Measurements from ENCODE around the gene CHTF8. TPM values are rescaled to one million over a fixed set of nuclear protein-coding genes. Genes with fewer than 3 reads are reported as not detected.
"Not testable (repeated sequence)": the region's sequence is repeated elsewhere in the genome, so short reads cannot be mapped to it uniquely, and the experiment has no call there.

CHTF8 gene
- total RNA-seq, 1 donor from 2014 or later: 119 TPM

DNA sequence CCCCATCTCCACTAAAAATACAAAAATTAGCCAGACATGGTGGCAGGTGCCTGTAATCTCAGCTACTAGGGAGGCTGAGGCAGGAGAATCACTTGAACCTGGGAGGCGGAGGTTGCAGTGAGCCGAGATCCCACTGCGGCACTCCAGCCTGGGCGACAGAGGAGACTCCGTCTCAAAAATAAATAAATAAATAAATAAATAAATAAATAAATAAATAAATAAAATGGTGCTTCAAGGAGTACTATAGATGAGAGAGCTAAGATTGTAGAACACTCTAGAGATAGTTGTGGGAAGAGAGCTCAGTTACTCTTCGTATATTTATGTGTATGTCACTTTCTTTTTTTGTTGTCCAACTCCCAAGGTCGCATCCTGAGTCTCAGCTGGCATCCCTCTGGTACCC lies 7.1 kb upstream of the CHTF8 start:
- intact Hi-C loops (cut with micrococcal nuclease): not testable (repeated sequence)

DNA sequence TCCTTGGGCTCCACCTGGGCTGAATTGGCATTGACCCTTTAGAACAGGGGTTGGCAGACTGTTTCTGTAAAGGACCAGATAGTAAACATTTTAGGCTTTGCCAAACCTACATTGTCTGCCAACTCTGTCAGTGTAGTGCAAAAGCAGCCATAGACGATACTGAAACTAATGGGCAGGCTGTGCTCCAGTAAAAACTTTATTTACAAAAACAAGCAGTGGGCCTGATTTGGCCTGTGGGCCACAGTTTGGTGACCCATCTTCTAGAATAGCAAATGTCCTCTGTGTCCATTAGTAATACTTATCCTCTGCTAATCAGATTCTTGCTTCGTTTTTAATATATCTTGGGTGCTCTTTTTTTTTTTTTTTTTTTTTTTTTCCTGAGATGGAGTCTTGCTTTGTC lies 6.2 kb upstream of the CHTF8 start:
- intact Hi-C loops (cut with micrococcal nuclease): no loop called here

DNA sequence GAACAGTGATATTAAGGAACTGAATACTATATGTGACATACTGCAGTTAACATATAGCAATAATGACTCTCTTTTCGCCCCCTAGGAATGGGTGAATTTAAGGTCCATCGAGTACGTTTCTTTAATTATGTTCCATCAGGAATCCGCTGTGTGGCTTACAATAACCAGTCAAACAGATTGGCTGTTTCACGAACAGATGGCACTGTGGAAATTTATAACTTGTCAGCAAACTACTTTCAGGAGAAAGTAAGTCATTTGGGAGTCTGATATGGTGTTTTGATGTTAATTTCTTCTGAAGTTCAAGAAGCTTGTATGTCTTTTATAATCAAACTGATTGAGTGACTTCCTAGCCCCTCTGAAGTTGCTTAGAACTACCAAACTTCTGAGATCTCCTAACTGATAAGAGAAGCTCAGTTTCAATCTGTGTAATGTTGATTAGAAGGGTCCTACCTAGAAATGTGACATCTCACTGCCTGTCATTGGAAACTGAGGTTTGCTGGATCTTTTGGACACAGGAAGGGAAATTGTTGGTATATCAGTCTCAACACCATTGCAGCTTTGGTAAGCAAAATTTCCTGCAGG lies 1.1 kb upstream of the CHTF8 start:
- intact Hi-C loops (cut with micrococcal nuclease): loop anchor here (1.0 to 2.0 kb wide), 7 partner anchors 9 to 629 kb away; partner anchors contain the start of genes CYB5B, PDF, TERF2 and VPS4A

DNA sequence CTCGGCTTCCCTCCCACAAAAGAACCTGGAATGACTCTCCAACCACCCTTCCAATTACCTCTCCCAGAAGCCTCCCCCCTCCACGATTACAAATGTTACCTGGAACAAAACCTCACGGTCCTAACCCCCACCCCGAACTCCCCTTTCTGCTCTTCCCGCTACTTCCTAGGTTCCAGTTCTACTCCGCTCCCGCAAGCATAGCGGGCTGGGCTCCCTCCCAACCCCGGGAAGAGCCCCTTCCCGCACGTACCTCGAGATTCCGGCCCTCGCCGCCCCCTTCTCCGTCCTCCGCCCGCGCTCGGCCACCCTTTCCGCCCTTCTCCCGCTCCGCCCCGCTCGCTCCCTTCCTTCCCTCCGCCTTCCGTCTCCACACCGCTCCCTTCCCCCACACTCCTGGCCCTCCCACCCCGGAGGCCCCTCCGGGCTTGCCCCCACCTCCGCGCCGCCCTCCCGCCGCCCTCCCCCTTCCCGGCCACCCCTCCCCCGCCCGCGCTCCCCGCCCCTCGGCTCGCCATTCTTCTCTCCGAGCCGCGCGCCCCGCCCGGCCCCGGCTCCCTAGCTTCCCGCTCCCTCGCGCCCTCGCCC lies 457 bp downstream of the CHTF8 start:
- intact Hi-C loops (cut with micrococcal nuclease): loop anchor here (1.0 to 2.0 kb wide), 7 partner anchors 18 to 631 kb away; partner anchors contain the start of genes CYB5B, TANGO6, TERF2 and WWP2

DNA sequence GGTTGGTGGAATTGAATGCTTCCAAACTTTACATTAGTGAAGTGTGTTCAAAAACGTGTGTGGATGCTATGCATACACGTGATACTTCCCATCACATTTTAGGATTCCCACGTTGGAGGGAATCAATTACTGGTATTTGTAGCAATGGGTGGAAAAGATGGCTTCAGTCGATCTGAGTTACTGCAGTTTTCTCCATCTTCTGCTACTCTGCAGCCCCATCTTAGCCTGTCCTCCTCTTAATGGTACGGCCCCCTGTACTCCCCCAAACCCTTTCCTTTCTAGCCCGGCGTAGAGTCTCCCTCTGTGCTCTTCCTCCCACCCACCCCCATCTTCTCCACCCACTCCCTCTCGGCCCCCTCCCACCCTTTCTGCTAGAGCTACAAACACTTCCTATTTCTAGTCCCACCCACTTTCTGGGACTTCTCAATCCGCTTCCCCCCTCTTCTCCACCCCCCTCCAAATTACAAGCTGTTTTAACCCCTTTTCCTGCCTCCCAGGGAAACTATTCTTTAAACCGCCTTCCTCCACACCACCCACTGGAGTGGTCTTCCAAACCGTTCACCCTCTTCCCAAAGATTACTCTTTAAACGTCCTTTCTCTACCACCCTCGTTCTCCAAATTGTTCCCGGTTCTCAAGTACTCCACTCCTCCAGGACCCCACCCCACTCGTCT lies 1.1 kb downstream of the CHTF8 start:
- intact Hi-C loops (cut with micrococcal nuclease): loop anchor here (1.0 kb wide), 1 partner anchor 288 kb away; the partner anchor contains the start of gene TANGO6

DNA sequence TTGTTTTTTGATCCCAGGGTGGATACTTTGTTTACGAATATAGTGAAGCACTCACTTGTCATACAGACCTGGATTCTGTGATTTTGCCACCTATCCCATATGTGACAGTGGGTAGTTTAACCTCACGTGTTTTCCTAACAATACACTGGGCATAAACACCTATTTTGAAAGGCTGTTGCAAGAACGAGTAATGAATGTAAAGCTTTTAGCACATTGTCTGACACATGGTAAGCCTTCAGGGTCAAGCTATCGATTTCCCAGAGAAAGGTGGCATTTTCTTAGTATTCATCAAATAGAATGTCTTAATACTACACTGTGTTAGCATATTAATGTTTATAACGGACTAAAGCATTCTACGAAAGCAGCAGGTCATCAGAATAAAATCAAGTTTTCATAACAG lies 1.9 kb downstream of the CHTF8 start:
- intact Hi-C loops (cut with micrococcal nuclease): no loop called here

DNA sequence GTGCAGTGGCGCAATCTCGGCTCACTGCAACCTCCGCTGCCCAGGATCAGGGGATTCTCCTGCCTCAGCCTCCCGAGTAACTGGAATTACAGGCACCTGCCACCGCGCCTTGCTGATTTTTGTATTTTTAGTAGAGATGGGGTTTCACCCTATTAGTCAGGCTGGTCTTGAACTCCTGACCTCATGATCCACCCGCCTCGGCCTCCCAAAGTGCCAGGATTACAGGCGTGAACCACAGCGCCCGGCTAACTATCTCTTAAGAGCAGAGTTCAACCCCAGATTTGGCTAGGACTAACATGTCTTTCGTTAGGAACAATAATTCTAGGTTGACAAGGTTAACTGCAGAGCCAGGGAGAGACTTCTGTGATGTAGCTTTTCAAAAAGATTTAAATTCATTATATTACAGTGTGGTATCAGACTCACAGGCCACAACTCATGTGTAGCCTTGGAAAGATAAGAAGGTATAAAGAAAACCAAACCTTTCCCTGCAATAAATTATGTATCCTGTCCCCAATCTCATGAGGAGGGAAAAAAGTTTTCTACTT lies 4.3 kb downstream of the CHTF8 start:
- intact Hi-C loops (cut with micrococcal nuclease): no loop called here

DNA sequence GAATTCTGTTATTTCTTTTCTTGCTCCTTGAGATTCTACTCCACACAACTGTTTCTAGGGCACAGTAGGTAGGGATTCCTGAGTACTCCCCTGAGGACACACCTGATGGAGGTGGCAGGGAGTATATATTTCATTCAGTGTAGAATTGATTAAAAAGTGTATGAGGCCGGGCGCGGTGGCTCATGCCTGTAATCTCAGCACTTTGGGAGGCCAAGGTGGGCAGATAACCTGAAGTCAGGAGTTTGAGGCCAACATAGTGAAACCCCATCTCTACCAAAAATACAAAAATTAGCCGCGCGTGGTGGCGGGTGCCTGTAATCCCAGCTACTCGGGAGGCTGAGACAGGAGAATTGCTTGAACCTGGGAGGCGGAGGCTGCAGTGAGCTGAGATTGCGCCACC lies 5.6 kb downstream of the CHTF8 start:
- intact Hi-C loops (cut with micrococcal nuclease): not testable (repeated sequence)

DNA sequence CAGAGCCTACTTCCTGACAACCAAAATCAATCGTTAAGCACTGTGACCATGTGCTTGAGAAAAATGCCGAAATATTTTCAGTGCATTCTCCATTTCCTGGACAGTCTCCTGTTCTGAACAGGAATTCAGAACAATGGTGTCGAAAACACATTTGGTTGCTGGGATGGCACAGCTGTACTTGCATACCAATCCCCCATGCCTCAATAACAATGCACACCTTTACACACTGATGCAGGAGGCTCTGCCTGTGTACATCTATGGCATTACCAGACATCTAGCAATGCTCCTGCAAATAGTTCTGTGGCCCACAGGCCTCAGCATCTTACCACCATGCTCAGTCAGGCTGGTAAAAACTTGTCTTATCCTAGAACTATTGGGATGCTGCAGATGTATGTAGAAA lies 6.2 kb downstream of the CHTF8 start:
- intact Hi-C loops (cut with micrococcal nuclease): no loop called here

DNA sequence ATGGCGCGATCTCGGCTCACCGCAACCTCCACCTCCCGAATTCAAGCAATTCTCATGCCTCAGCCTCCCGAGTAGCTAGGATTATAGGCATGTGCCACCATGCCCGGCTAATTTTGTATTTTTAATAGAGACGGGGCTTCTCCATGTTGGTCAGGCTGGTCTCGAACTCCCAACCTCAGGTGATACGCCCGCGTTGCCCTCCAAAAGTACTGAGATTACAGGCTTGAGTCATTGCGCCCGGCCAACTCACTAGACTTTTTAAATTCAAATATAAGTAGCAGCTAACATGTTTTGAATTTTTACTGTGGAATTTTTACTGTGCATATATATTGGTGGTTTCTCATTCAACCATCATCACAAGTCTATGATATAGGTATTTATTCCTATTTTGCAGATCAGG lies 7.4 kb downstream of the CHTF8 start:
- intact Hi-C loops (cut with micrococcal nuclease): loop anchor here (1.0 to 2.0 kb wide), 6 partner anchors 8 to 597 kb away; no protein-coding TSS in a partner anchor

DNA sequence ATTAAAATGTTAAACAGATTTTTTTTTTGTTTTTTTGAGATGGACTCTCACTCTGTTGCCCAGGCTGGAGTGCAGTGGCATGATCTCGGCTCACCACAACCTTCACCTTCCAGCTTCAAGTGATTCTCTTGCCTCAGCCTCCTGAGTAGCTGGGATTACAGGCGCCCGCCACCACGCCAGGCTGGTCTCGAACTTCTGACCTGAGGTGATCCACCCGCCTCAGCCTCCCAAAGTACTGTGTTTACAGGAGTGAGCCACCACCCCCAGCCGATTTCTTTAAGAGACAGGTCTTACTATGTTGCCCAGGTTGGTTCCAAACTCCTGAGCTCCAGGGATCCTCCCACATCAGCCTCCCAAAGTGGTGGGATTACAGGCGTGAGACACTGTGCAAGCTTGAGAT lies 8.0 kb downstream of the CHTF8 start:
- intact Hi-C loops (cut with micrococcal nuclease): loop anchor here (1.0 to 2.0 kb wide), 6 partner anchors 9 to 596 kb away; no protein-coding TSS in a partner anchor

DNA sequence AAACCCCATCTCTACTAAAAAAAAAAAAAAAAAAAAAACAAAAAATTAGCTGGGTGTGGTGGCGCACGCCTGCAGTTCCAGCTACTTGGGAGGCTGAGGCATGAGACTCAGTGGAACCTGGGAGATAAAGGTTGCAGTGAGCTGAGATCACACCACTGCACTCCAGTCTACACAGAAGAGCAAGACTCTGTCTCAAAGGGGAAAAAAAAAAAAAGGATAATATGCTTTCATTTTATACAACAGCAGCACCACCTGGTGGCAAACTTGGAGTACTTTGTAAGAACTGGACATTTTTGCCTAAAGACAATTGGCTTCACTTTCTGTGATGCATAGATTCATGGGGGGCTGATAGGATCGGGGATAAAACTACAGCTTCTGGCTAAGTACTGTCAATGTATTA lies 8.5 kb downstream of the CHTF8 start:
- intact Hi-C loops (cut with micrococcal nuclease): loop anchor here (1.0 to 2.0 kb wide), 6 partner anchors 9 to 596 kb away; no protein-coding TSS in a partner anchor

DNA sequence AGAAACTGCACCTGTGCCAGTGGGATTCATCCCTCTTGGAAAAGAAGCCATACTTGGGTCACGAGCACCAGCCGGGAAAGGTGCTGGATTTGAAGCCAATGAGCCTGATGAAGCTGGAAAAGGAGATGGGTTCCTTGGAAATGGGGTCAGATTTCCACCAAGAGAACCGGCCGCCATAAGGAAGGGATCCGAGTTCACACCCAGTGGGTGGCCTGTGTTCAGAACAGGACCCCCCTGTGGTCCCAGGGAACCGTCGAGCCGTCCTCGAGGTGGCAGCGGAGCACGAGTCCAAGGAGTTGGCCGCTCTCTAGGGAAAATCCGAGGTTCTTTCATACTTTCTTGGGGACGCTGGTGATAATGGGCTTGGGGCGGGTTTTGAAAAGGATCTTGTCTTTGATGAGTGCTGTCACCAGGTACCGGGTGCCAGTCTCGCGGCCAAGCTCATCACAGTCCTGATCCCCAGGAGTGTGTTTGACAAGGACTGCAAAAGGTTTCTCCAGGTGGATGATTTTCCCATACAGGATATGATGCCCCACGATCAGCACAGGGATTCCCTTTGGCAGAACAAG lies 12.2 kb downstream of the CHTF8 start:
- intact Hi-C loops (cut with micrococcal nuclease): no loop called here

DNA sequence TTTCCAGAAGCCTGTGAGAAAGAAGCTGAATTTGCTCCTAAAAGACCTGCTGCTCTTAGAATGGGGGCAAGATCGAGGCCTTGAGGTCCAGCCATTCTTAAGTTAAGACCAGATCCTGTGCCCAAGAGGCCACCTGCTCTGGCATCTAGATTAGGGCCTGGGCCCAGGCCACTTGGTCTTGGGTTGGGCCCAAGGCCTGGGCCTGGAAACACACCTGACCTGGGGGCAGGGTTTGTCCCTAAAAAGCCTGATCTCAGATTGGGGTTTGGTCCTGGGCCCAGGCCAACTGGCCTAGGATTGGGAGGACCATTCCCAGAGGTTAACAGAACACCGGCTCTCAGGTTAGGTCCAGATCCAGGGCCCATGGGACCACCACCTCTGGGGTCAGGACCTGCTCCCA lies 12.9 kb downstream of the CHTF8 start:
- intact Hi-C loops (cut with micrococcal nuclease): no loop called here

DNA sequence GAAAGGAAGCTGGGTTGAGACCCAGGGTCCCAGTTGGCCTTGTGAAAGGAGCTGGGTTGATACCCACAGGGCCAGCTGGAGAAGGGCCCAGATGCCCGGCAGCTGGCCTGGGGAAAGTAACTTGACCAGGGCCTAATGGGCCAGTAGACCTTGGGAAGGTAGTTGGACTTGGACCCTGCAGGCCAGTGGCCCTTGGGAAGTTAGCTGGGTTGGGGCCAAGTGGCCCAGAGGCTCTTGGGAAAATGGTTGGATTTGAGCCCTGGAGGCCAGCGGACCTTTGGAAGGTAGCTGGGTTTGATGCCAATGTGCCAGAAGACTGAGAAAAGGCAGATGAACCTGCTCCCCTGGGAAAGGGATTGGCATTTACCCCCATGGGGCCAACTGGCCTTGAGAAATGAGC lies 13.4 kb downstream of the CHTF8 start:
- intact Hi-C loops (cut with micrococcal nuclease): no loop called here

DNA sequence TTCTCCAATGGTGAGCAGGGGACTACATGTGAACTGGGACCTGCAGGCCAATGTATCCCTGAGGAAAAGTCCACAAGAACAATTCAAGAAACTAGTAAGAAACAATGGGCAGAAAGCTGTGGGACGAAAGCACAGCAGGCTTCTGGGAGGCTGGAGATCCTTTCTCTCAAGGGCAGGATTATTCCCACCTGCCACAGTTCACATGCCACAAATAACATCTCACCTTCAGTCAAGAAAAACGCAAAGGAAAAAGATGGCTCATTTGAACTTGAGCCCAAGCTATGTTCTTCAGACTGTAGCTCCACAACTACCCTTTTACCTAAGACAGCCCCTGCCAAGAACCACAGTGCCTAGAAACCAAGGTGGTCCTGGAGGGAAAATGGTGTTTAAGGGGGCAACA lies 13.9 kb downstream of the CHTF8 start:
- intact Hi-C loops (cut with micrococcal nuclease): no loop called here

DNA sequence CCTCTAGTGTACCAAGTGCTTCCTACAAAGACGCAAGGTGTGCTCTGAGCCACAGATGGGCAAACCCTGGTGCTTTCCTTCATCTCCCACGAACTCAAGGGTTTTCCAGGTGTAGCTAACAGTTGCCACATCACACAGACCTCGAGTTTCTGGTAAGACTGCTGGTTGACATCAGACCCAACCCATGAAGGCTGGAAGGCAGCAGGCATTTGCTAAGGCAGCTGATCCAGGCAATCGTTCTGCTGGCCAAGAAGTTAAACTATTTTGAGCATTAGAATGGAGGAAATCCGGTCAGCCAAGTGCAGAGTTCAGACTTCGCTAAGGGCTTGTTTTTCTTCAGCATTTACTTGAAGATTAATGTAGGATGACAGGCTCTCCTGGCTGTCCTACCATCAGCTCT lies 15.5 kb downstream of the CHTF8 start:
- intact Hi-C loops (cut with micrococcal nuclease): no loop called here

DNA sequence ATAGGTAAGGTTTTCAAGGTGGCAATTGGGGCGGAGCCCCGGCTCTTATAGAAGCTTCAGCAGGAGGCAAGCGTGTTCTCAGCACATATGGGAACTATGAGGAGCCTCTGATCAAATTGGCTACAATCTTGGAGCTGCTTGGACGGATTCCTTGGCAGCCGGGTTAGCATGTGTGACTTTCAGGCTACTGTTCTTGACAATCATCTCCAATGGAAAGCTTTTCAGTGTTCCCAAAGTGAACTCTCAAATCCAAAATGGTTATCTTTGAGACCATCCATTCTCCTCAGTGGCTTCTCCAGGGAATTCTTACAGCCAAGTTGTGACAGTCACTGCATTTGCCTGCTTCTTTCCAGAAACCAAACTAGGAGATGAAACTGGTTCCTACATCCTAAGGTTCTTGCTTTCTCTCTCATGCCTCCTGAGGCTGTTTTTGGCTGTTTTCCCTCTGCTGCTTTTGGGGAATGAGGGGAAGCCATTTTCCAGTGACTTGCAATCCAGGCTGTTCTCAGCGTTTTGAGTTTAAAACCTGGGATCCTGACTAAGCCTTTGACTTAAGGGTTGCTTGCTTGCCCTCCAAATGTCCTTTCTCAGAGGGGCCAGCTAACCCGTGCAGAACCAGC lies 16.0 kb downstream of the CHTF8 start:
- intact Hi-C loops (cut with micrococcal nuclease): no loop called here

DNA sequence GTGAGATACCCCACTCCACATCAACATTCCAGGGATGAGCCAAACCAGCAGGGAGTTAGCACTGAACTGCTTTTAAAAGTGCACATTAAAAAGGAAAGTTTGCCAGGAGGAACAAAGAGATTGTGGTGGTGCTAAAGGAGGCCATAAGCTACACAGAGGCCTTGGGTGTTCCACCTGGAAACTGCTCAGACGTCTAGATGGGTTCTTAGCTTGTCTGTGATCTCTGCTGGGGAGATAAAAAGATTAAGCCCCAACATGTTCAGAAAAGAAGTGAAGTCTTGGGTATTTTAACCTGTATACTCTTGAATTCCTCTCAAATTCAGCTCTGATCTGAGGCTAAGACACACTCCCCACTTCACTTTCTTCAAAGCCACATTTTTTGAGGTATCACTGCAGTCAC lies 16.6 kb downstream of the CHTF8 start:
- intact Hi-C loops (cut with micrococcal nuclease): no loop called here

DNA sequence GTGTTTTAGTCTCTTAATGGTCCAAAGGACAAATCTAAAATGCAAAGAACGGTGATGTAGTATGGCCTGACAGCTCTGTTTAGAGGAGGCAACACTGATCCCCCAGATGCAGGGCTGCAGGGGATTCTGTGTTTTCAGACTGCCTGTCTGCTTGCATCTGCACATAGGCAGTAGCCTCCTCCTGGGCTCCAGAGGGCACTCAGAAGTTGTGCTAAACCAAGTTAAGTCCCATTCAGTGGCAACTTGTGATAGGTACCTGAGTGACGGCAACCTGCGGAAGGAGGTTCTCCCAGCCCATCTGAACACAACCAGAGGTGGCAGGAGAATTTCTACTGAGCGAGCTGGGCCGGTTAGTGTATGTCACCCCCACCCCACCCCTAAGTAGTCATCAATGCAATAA lies 17.0 kb downstream of the CHTF8 start:
- intact Hi-C loops (cut with micrococcal nuclease): no loop called here

DNA sequence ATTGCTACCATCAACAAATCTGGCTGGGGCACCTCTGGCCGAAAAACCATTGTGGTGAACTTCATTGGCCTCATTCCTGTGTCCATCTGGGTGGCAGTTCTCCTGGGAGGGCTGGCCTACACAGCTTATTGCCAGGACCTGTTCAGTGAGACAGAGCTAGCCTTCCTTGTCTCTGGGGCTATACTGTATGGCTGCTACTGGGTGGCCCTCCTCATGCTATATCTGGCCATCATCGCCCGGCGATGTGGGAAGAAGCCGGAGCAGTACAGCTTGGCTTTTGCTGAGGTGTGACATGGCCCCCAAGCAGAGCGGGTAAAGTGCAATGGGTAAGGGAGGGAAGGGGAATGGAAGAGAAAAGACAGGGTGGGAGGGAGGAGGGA lies 17.4 kb downstream of the CHTF8 start:
- intact Hi-C loops (cut with micrococcal nuclease): no loop called here

Data from T-helper 1 cell treated with Interleukin-12 subunit alpha and Interleukin-12 subunit beta and Interleukin-4 antibody, amounts not matched to agents 30 ng/mL and 1 ng/mL, for 36 hours (primary cell).